AG10803 (cell line): Measurements from ENCODE around the gene TBC1D16.
"Not testable (repeated sequence)": the region's sequence is repeated elsewhere in the genome, so short reads cannot be mapped to it uniquely, and the experiment has no call there.

Source experiments
- DNase-seq: peaks from one replicate; pipeline ENCODE4 v3.0.0; 2010; ENCODE audit warnings: low read depth
- H3K4me3 ChIP-seq: 2 replicates; pipeline ENCODE4 v1.5.1; 2011; ENCODE audit warnings: mild to moderate bottlenecking, low read length, control low read depth
- TF ChIP-seq, protein P1 (sequence below): conservative IDR thresholded peaks from 2 replicates; pipeline ENCODE4 v1.5.1; 2011; ENCODE audit warnings: mild to moderate bottlenecking, low read length, control low read depth, inconsistent platforms

Gene TBC1D16

GRCh38 chr17:80050706-80051105, 15.0 kb upstream of the TBC1D16 start:
- no peak for DNase-seq
- no peak overlapping the region for H3K4me3 ChIP-seq
- TF ChIP-seq, protein P1, sequence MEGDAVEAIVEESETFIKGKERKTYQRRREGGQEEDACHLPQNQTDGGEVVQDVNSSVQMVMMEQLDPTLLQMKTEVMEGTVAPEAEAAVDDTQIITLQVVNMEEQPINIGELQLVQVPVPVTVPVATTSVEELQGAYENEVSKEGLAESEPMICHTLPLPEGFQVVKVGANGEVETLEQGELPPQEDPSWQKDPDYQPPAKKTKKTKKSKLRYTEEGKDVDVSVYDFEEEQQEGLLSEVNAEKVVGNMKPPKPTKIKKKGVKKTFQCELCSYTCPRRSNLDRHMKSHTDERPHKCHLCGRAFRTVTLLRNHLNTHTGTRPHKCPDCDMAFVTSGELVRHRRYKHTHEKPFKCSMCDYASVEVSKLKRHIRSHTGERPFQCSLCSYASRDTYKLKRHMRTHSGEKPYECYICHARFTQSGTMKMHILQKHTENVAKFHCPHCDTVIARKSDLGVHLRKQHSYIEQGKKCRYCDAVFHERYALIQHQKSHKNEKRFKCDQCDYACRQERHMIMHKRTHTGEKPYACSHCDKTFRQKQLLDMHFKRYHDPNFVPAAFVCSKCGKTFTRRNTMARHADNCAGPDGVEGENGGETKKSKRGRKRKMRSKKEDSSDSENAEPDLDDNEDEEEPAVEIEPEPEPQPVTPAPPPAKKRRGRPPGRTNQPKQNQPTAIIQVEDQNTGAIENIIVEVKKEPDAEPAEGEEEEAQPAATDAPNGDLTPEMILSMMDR, result no peak

GRCh38 chr17:80049986-80050385, 14.3 kb upstream of the TBC1D16 start:
- TF ChIP-seq, protein P1, result no peak
- no peak for DNase-seq
- H3K4me3 ChIP-seq, result no peak overlapping the region

- DNase-seq, result no peak
- TF ChIP-seq, protein P1, result no peak
- H3K4me3 ChIP-seq, result no peak overlapping the region
These were observed 11.5 kb upstream of the TBC1D16 start for GRCh38 chr17:80047176-80047575.

- H3K4me3 ChIP-seq, DNase-seq: not testable (repeated sequence)
These were observed 11.0 kb upstream of the TBC1D16 start for GRCh38 chr17:80046709-80047108.

GRCh38 chr17:80045703-80046102, 10.0 kb upstream of the TBC1D16 start:
- no peak for DNase-seq
- TF ChIP-seq, protein P1, result no peak
- H3K4me3 ChIP-seq, result no peak overlapping the region

DNA sequence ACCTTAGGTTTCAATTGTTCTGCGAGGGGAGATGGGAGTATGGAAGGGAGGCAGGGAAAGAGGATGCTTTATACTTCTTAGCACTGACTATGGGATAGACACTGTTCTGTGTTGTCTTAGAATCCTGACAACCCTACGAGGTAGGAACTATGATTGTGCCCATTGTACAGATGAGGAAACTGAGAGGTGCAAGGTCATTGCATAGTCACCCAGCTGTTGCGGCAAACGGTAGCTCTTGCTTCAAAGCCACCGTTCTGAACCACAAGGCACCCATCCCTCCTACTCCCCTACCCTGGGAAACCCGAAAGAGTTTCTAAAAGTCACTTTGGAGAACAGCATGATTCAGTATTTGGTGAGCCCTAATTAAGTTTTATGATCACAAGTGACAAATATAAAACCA, 8.3 kb upstream of the TBC1D16 start:
- no peak for DNase-seq
- TF ChIP-seq, protein P1, result no peak
- H3K4me3 ChIP-seq, result no peak overlapping the region

- peak overlapping the region; percentile 89 for H3K4me3 ChIP-seq
- no peak for DNase-seq
- TF ChIP-seq, protein P1, result no peak
These were observed 1.2 kb upstream of the TBC1D16 start for GRCh38 chr17:80036715-80037477.
